T-helper 1 cell treated with Interleukin-12 subunit alpha and Interleukin-12 subunit beta and Interleukin-4 antibody, amounts not matched to agents 30 ng/mL and 1 ng/mL, for 36 hours (primary cell): Measurements from ENCODE around the gene LRRC45. TPM values are rescaled to one million over a fixed set of nuclear protein-coding genes. Genes with fewer than 3 reads are reported as not detected.

ENCODE experiments used
- intact Hi-C: fragments of 100-400 bp; cut with micrococcal nuclease; formaldehyde crosslinking; loops from one replicate; pipeline ENCODE4 v1.15.1; 2024
- total RNA-seq: library from RNA; stranded (reverse); gene quantifications from 2 replicates; pipeline ENCODE4 v1.2.3, GENCODE V29; 2022

LRRC45 gene
- total RNA-seq, 1 donor from 2014 or later, result 31.2 TPM

- intact Hi-C loops, result no loop called here
Measured at GRCh38 chr17:81993729-81994592, 29.1 kb upstream of the LRRC45 start.

DNA sequence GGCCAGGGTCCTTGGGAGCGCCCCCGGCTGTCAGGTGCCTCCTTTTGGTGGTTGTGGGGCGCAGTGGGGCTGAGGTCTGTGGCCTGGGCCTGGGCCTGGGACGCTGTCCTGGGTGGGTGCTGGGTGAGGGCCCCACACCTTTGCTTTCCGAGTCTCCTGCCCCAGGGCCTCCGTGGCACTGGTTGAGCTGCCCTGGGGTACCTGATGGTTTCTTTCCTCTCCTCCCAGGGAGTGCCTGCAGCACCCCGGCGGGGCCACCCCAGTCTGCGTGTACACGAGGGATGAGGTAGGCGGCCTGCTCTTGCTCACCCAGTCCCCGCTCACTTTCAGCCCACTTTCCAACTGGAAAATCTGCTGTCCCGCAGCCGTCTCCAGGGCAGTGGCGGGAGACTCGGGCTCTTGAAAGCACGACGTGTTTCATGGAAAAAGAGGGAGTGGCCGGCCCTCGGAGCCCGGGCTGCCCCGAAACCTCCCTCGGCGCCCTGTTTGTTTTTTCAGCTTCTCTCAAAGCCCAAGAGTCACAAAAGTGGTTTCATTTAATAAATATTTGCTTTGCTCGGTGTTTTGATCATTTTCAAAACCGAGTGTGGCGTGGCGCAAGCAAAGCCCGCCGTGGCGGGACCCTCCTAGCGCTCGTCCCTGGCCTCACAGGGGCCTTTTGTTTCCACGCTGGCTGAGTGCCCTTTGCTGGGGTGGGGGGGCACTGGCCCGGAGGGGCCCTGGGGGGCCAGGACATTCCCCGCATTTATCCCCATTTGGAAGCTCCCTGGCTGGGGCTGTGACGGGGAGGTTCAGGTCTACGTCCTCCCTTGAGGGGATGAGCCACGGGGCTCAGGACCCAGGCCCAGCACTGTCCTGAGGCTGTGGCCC lies 28.3 kb upstream of the LRRC45 start:
- intact Hi-C loops, result no loop called here

DNA sequence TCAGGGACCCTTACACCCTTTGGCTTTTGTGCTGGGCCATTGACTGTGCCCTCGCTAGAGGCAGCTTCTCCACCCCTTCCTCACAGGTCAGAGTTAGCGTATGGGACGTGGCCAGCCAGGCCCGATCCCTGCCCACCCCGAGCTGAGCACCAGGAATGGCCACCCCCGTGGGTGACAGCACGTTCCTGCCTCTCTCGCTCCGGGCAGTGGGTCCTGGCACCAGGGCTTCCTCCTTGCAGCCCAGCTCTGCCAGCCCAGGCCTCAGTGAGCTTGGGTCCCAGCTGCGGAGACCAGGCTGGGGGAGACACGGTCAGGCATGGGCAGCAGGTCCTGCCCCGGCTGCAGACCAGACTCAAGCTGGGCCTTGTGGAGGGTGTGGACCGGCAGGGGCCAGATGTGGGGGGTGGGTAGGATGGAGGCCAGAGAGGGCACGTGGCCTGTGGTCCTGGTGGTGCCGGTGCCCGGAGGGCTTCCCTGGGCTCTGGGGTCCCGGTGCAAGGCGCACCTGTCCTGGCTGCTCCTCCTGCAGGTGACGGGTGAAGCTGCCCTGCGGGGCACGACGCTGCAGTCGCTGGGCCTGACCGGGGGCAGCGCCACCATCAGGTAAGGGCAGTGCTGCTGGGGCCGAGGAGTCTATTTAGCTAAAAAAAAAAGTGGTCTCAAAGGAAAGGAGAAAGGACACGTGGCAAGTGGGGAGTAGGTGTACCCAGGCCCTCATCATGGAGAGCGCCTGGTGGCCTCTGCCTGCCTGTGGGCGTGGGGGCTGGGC lies 27.5 kb upstream of the LRRC45 start:
- intact Hi-C loops, result no loop called here

DNA sequence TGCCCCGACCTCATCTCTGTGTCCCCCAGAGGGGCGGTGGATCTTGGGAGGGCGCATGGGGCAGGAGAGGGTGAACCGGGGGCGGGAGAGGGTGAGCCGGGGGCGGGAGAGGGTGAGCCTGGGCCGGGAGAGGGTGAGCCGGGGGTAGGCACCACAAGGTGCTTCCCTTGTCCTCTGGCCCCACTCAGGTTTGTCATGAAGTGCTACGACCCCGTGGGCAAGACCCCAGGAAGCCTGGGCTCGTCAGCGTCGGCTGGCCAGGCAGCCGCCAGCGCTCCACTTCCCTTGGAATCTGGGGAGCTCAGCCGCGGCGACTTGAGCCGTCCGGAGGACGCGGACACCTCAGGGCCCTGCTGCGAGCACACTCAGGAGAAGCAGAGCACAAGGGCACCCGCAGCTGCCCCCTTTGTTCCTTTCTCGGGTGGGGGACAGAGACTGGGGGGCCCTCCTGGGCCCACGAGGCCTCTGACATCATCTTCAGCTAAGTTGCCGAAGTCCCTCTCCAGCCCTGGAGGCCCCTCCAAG lies 26.8 kb upstream of the LRRC45 start:
- intact Hi-C loops, result no loop called here

DNA sequence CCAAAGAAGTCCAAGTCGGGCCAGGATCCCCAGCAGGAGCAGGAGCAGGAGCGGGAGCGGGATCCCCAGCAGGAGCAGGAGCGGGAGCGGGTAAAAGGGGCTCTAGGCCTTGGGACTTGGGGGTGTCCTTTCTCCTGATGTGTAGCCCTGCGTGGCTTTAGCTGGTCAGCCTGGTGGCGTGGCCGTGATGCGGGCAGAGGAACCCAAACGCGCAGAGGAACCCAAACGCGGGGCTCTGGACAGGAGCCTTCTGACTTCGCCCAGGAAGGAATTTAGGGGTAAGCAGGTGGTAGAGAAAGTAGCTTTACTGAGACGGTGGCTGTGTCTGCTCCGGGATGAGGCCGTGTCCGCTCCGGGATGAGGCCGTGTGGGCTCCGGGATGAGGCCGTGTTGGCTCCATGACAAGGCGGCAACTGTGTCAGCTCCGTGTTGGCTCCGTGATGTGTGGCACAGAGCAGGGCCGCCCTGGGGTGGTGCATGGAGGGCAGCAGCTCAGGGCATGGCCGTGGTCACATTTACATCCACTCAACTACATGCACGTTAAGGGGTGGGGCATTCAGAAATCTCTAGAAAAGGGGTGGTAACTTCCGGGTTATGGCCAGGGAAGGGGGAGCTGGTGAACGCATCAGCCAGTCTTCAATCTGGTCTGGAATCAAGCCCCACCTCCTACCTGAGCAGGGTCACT lies 26.2 kb upstream of the LRRC45 start:
- intact Hi-C loops, result no loop called here

GRCh38 chr17:81998212-81998611 lies 24.9 kb upstream of the LRRC45 start:
- intact Hi-C loops, result no loop called here

DNA sequence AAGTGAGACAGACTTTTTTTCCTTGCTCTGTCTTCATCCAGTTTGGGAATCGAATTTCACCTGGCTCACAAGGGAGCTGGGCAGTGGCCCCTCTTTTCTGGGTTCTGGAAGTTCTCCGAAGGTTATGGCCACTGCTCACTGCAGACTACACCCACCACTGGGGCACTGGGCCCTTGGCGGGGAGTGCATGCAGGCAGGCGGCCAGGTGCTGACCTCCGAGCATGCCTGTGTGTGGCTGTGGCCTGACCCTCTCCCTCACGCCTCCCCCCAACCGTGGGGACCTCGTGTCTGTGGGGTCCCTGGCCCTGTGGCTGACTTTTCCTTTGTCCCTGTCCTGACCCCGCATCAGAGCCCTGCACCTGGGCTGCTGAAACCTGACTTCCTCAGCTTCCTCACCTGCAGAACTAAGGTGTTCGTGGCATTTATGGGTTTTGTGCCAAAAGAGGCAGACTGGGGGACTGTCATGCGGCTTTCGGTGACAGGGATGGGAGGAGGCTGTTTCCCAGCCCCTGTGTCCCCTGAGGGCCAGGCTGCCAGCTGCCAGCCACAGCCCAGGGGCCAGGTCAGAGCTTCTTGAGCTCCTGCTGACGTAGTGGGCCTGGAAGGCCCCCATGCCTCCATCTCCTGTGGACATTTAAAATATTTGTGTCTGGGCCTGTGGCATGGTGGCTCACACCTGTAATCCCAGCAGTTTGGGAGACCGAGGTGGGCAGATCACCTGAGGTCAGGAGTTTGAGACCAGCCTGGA lies 24.2 kb upstream of the LRRC45 start:
- intact Hi-C loops, result no loop called here

DNA sequence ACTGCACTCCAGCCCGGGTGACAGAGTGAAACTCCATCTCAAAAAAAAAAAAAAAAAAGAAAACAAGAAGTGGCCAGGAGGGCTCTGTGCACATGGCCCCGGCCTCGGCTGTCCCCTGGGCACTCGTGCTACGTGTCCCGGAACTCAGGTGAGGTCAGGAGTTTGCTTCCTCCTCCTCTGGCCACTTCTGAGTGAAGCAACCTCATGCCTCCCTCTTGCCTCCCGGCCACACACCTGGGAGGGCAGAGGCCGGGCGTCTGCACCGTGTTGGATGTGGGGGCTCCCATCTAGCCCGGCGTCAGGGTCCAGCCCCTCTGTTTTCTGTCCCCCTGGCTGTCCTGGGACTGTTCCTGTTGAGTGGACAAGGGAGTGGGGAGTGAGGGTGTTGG lies 23.5 kb upstream of the LRRC45 start:
- intact Hi-C loops, result no loop called here

- intact Hi-C loops, result no loop called here
Measured at GRCh38 chr17:81999976-82000802, 22.9 kb upstream of the LRRC45 start.

- intact Hi-C loops, result no loop called here
Measured at GRCh38 chr17:82000803-82001570, 22.1 kb upstream of the LRRC45 start.

DNA sequence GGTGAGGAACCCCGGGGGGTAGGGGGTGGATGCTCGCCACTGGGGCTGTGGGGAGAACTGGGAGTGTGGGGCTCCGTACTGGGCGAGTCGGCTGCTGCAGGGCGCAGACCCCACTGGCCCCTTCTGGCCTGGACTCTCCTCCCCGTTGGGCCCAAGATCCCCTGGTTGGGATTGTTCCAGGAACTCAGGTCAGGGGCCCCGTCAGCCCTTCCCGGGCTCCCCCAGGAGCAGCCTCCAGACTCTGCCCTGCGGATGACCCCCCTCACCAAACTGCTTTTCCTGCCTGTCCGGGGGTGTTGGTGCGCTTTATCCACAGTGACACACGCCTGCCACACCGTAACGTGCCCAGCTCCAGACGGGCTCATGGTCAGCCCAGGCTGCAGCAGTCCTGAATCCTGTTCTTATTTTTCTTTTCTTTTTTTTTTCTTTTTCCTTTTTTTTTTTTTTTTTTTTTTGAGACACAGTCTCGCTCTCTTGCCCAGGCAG lies 21.5 kb upstream of the LRRC45 start:
- intact Hi-C loops, result no loop called here

- intact Hi-C loops, result no loop called here
Measured at GRCh38 chr17:82003411-82004381, 19.4 kb upstream of the LRRC45 start.

DNA sequence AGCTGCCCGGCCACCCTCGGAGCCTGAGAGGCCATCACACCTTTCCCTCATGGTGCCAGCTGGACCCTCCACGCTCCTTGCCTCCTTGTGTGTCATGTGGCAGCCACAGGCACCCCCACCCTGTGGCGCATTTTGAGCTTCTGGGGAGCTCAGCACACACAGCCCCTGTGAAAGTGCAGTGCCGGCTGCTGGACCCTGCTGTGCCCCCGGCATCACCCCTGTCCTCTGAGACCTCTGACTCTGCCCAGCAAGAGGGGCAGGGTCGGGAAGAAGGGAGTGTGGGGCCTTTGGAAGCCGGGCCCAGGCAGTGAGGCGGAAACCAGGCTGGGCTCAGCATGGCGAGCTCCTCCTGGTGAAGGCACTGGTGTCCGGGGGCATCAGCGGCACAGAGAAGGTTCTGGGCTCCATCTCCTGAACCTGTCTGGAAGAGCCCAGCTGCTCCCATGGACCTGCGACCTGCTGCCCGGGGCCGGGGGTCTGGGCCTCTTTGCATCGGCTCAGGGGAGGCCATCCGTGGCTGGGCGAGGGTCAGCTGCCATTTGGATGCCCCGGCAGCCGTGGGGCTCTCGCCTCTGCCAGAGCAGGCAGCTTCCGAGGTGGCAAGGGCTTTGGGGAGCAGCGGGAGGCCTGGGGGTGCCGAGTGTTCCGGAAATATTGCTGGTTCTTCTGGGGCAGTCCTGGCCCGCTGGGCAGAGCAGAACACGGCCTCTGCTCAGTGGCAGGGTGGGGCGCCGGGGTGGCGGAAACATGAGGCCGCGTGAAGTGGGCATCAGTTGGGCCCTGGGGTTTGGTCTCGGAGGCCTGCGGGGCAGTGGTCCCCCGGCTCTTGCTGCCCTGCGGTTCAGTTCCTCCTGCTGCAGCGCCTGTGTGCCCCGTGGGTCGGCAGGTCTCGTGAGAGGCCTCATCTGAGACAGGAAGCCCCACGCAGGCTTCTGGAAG lies 18.3 kb upstream of the LRRC45 start:
- intact Hi-C loops, result no loop called here

GRCh38 chr17:82005701-82006348 lies 17.3 kb upstream of the LRRC45 start:
- intact Hi-C loops, result no loop called here

GRCh38 chr17:82006468-82007227 lies 16.5 kb upstream of the LRRC45 start:
- intact Hi-C loops, result no loop called here
